MM.1S (cell line): ENCODE data around the gene MCM6.
A peak's percentile ranks its signal among the peaks of the same experiment; 100 is the strongest.

Experiments used
- CTCF ChIP-seq: fragments of 300-600 bp; sonication (generic); IDR thresholded peaks from 2 replicates; pipeline ENCODE4 v1.5.1; 2016; ENCODE audit warnings: antibody characterized with exemption, low read length, mixed read lengths
- EZH2 ChIP-seq: fragments of 300-600 bp; sonication (generic); optimal IDR thresholded peaks from 2 replicates; pipeline ENCODE3; 2017; ENCODE audit warnings: low read depth, mild to moderate bottlenecking, antibody characterized with exemption, low read length, mixed read lengths

- TF ChIP-seq CTCF (peak; percentile 11; the same call in 1 of the 2 replicates), EZH2 (no peak)
Observed at GRCh38 chr2:135799738-135800137, 76.5 kb downstream of the MCM6 start.
